Renal cortical epithelial cell (primary cell): ENCODE data around the gene PADI3. TPM values are rescaled to one million over a fixed set of nuclear protein-coding genes. Genes with fewer than 3 reads are reported as not detected.

Source experiments
- DNase-seq: peaks from one replicate; pipeline ENCODE4 v3.0.0-alpha.2; 2011; ENCODE audit warnings: low read depth
- total RNA-seq: library from RNA; depleted of rRNA; stranded (reverse); fragments of >200 nt; gene quantifications from 2 replicates; pipeline ENCODE4 v1.2.3, GENCODE V29; 2014

PADI3 gene, protein sequence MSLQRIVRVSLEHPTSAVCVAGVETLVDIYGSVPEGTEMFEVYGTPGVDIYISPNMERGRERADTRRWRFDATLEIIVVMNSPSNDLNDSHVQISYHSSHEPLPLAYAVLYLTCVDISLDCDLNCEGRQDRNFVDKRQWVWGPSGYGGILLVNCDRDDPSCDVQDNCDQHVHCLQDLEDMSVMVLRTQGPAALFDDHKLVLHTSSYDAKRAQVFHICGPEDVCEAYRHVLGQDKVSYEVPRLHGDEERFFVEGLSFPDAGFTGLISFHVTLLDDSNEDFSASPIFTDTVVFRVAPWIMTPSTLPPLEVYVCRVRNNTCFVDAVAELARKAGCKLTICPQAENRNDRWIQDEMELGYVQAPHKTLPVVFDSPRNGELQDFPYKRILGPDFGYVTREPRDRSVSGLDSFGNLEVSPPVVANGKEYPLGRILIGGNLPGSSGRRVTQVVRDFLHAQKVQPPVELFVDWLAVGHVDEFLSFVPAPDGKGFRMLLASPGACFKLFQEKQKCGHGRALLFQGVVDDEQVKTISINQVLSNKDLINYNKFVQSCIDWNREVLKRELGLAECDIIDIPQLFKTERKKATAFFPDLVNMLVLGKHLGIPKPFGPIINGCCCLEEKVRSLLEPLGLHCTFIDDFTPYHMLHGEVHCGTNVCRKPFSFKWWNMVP
- 0.05 and 0.35 TPM in 2 replicates for total RNA-seq

DNA sequence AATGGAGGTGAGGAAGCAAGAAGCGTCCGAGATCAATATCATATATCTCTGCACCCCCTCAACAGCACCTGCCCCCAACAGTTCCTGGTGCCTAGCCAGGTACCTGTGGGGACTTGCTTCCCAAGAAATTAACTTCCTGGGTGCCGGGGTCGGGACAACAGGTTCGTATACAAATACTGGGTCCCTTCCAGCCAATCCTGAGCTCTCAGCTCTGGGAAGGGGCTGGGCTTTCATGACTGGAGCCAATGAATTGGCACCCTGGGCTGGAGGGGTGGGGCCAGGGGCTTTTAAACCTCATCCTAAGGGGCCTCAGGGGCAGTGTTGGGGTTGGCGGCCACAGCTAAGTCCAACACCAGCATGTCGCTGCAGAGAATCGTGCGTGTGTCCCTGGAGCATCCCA is at the start of gene PADI3:
Gene PADI3 (plus strand): TSS at position 318 of the 400 bp plus-strand sequence. CDS start 40 bp downstream, at position 358.
- no peak for DNase-seq

DNA sequence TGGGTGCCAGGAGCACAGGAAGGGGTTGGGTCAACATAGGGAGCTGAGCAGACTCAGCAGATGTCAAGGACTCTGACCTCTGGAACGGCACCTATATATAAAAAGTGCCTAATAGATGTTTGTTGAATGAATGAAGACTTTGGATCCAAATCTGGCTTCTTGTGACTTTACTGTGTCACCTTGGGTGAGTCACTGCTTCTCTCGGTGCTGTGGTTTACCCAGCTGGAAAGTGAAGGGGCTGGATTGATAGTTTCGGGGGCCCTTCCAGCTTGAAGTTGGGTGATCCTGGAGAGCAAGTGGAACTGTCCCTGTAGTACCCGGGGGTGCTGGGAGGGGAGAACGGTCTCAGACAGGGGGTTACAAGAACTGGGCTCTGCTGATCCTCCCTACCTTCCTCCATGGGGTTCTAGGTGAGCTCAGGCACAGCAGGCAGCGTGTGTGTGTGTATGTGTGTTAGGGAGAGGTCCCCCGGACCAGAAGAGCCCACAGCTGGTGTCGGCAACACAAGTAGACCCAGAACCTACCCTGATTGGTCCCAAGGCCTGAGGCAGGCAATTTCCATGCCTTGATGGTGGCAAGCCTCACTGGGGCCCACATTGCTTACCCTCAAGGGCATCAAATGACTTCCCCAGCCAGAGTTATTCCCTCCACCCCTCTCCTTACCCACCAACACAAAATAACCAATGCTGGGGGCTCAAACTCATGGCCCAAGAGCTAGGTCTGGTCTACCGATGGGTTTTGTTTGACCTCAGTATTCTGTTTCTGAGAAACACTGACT is 49.4 kb upstream of the PADI3 start:
- no peak for DNase-seq

DNA sequence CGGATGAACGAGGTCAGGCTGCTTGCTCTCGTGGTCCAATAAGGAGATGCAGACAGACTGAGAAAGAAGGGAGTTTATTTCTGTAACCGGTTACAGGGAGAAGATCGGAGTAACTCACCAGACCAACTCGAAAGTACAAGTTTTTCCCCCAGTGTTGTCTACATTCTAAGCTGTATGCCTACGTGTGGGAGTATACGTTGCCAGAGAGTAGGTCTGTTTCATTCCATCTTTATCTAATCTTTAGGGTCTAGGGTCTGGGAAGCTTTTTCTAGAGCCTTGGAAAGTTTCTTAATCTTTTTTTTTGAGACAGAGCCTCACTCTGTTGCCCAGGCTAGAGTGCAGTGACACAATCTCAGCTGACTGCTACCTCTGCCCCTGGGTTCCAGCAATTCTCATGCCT is 48.7 kb upstream of the PADI3 start:
- no peak for DNase-seq

DNA sequence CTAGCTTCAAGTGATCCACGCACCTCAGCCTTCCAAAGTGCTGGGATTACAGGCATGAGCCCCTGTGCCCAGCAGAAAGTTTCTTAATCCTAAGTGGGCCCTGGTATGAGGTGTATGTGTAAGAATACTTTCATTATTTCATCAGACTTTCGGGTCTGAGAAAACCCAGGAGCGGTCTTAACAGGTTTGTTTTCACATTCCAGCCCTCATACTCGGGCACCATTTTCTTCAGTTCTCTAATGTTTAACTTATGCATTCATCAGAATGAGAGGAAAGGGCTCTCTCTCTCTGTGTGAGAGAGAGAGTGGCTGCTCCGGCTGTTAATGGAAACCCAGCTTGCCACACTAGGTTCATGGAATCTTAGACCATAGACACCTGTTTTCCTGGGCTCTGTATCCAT is 48.1 kb upstream of the PADI3 start:
- DNase-seq = peak; percentile 98

DNA sequence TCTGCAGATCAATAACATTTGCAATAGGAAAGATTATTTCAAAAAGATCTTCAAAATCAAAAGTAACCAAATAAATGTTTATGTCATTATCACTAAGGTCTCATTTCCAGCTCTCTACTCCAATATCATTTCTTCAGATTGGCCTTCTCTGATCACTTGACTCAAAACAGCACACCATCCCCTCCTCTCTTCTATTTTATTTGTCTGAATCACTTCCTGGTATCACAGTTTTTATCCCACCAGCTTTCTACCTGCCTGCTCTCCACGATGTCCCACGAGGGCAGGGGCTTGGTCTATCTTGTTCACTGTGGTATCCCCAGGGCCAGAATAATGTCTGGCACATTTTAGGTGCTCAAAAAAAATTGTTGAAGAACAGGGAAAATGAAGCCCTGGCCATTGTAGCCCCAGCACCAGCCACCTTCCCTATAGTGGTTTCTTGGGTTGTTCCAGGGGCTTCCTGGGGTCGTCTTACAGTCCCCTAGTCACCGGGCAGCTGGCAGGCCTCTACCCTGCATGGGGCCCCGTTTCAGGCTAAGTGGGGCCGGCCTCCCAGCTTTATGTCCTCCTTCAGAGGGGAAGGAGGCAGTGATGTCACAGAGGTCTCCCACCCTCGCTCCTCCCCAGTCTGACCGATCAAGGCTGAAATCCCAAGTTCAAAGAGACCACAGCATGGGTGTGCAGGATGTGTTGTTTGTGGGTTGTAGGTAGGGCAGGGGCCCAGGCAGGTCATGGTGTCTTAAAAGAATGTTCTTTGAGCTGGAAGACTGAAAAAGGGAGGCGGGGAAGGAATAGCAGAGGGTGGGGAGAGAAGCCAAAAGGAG is 47.5 kb upstream of the PADI3 start:
- peak; percentile 89 for DNase-seq

DNA sequence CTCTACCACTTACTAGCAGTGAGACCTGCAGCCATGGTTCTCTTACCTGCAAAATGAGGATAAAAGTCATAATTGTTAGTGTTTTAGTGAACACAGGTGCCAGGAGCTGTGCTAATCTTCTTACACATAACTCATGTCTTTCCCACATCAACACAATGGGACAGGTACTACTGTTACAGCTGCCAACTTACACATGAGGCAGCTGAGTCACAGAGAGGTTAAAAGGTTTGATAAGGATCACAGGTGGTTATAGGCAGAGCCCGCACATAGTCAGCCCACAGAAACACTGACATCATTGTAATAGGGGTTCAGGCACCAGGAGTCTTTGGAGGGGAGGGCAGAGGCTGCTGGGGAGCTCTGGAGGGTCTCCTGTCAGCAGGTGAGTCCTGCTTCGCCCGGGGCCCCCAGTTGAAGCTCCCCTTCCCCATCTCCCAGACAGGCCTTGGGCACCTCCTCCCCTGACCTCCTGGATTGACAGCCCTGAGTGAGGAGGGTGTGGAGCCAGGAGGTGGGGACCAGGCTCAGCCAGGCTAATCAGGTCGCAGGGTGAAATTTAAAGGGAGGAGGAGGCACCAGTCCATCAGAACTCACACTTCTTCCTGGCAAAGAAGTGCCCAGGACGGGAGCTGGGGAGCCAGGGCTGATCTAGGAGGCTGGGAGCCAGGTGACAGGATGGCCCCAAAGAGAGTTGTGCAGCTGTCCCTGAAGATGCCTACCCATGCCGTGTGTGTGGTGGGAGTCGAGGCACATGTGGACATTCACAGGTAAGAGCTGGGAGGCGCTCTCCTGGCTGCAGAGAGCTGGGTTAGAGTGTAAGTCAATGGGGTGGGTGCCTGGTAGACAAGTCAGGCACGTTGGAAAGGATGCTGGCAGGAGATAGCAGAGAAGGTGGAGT is 44.1 kb upstream of the PADI3 start, which contains the start of gene PADI1:
Gene PADI1 (plus strand): TSS at position 583 of the 895 bp plus-strand sequence. CDS start 90 bp downstream, at position 673.
- DNase-seq = peak; percentile 42

DNA sequence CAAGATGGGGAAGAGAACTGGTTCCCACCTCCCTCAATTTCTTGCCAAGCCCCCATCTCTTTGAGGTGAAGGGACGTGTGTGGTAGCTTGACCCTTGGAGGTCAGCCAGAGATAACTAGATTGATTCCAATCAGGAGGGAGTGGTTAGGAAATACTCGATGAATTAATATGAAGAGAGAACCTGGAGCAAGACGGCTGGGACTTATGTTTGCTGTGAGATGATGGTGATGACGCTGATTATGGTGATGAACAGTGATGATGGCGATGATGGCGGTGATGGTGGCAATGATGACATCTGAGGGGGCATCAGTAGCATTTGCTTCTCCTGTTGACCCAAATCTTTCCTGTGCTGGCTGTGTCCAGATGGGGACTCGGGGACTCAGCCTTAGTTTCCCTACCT is 43.2 kb upstream of the PADI3 start:
- DNase-seq = no peak

DNA sequence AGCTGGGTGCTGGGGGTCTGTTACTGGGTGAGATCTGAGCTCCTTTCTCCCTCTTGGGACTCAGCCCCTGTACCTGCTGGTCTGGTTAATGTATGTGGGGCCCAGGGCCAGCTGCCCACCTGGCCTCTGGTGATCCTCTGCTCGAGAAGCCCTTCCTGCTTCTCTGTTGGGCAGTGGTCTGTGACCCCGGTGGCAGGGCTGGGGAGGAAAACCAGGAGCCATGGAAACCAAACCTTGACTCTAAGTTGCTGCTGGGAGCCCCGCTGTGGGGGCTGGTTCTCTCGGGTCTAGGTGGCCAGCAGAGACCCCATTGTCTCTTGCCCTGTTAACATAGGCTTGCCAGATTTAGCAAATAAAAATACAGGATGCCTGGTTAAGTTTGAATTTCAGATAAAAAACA is 42.7 kb upstream of the PADI3 start:
- no peak for DNase-seq

DNA sequence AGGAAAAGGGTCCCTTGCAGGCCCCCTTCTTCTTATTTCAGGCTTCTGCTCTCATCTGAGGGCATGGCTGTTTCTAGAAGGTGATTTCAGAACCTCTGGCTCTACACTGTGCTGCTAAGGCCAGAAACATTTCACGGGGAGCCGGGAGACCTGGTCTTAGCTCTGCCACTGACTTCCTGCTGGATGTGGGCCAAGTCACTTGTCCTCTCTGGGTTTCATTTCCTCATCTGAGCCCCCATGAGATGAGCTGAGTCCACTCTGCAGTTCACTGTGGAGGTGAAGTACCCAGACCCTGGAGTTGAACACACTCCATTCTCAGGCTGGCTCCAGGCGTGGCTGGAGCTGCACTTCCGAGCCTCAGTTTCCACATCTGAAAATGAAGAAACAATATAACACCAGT is 41.9 kb upstream of the PADI3 start:
- DNase-seq = peak; percentile 53

DNA sequence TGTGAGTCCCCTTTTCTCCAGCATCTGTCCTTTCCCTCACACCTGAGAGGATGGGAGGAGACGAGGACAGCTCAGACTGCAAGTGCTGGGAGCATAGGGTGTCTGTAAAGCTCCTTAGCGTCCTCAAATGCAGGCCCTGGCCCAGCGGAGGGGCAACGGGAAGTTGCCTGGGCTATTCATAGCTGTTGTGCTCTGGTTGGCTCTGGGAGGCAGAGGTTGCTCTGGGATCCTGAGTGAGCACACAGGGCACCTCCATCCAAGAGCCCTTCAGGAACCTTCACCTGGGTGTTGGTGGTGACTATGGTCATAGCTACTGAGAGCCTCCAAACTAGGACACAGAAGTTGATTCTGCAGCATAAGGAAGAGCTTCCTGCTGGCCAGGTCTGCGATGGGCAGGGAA is 41.4 kb upstream of the PADI3 start:
- DNase-seq = no peak

DNA sequence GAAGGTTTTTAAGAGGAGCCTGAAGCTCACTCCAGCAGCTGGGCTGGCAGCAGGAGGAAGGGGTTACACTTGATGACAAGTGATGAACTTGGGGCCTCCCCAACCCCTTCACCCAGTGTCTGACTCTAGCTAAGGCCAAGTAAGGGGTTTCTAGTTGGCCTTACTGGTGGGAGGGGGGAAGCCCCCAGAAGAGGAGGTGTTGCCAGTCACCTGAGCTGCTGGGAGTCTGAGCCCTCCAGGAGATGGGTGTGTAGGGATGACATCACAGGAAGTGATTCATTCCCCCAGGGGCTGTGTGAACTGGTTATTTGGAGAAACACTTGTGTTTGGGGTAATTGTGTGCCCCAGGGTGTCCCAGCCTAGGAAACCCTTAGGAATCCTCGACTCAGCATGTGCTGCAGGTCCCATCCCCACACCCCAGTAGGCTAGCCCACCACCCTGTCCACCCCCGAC is 40.9 kb upstream of the PADI3 start:
- peak; percentile 90 for DNase-seq

DNA sequence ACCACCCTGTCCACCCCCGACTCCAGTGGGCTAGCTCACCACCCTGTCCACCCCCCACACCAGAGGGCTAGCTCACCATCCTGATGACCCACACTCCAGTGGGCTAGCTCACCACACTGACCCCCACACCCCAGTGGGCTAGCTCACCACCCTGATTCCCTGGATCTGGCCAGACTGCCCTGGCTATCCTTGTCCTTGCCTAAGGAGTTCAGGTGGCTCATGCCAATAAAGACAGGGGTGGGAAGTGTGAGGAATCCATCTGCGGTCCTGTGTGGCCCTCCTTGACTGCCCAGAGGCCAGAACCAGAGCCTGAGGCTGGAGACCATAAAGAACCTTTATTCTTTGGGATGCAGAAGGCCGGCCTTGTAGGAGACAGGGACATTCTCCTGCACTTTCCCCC is 40.4 kb upstream of the PADI3 start:
- no peak for DNase-seq

DNA sequence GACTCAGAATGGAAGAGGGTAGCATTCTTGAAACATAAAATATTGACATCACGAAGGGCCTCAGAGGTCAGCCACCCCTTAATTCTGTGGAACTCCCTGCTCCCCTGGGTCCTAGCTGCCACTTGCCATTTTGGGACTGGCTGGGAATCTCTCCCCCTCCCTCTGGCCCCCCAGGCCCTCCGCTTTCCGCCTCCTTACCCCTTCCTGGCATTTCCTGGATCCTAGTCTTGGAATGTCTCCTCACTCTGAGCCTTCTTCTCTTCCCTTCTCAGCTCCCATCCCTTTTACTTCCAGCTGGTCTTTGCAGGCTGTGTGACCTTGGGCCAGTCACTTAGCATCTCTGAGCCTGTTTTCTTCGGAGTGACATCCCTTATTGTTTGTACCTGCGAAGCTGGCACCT is 39.5 kb upstream of the PADI3 start:
- no peak for DNase-seq

DNA sequence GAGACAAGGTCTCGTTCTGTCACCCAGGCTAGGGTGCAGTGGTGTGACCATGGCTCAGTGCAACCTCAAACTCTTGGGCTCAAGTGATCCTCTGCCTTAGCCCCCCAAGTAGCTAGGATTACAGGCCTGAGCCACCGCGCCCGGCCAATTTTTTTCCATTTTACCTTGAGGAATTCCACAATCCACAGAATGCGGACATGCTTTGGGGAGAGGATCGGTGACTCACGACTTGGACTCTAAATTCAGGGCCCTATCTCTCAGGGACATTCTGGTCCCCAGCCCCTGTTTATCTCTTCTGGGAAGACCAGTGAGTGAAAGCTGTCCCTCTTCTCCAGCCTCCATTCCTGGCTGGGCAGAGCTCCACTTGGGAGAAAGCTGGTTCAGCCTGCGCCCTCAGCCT is 38.7 kb upstream of the PADI3 start:
- no peak for DNase-seq

DNA sequence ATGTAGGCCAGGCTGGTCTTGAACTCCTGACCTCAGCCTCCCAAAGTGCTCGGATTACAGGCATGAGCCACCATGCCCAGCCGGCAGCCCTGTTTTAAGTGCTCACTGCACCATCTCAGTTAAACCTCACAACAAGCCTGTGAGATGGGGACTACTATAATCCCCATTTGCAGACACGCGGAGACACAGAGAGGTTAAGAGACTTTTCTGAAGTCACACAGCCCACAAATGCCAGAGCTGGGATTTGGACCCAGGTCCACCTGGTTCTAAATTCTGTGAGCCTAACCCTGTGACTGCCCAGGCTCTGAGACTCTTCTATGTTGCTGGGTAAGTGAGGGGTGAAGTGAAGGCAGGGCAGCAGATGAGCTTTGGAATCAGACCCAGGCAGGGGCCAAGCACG is 37.5 kb upstream of the PADI3 start:
- DNase-seq = no peak

DNA sequence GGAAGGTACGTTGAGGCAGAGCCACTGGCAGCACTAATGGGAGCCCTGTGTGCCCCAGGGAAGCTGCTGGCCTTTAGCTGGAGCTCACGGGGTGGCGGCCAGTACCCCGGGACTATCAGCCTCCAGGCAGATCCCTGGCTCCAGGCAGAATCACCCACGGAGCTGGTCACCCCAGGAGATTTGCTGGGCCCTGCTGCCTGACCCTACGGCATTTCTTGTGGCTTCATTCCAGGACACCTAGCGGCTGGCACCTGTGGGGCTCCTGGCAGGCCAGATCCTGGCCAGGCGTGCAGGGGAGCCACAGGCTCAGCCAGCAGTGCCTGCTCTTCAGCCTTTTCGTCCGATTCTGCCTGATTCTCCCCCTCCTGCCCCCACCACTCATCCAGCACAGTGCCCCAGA is 36.9 kb upstream of the PADI3 start:
- DNase-seq = no peak

DNA sequence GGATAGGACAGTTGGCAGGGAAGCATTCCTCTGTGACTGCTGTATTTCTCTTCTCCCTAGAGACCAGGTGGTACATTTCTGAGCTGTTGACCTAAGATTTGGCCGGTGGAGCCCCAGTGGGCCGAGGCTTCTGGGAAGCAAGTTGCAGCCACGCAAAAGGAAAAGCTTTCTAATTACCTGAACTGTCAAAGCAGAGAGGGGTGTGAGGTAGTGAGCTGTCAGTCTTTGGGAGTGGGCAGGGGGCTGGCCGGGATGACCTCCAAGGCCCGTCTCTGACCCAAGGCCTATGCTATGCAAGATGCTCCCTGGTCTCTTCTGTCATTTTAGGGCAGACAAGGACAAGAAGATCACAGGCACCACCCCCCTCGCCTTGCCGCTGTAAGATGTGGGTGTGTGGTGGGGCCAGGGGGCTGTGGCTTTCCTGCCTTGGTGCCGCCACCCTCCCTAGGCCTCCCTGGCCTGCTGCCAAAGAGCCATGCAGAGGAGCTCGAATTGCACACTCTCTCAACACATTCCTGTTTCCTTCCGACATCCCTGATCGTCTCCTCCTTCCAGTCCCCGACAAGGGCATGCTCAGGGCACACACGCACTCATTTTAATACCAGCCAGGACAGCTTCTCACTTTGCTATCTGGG is 36.3 kb upstream of the PADI3 start:
- DNase-seq = peak; percentile 64

DNA sequence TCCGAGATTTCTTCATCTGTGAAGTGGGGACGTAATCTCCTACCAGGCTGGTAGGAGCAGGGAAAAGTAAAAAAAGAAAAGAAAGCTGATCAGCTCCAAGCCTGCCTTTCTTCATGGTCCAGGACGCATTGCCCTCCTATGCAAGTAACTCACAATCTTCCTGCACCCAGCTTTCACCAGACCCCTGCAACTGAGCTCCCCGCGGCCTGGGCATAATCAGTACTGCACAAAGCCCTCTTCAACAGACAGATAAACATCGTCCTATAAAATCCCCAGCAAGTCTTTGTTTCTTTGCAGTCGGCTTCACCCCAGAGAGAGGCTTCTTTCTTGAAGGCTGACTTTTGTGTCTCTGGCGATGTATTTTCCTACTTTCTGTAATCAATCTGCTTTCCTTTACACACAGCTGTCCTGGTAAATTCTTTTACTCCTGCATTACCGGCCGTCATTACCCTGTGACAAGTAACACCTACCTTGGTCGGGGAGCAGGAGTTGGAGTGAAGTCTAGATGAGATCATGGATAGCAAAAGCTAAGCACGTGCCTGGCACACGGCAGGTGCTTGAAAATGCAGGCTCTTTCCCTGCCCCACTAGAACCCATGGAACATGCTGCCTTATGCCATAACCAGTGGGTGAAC is 35.6 kb upstream of the PADI3 start:
- no peak for DNase-seq

DNA sequence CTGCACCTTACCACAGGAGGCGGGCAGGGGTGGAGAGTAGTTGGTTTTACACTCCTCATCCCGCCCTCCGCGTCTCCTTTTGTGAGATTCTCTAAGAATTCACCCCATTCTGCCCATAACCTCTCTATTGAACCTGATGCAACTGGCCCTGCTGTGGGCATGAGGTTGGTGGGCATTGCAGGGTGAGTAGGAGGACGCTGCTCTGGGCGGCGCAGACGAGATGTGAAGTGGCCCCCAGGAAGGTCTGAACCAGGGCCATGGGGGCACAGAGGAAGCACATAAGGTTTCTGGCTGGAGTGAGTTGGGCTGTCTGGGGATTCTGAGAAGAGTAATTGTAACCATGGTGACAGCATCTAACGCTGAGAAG is 35.1 kb upstream of the PADI3 start:
- no peak for DNase-seq
